Epithelial cell of esophagus (primary cell): Measurements from ENCODE around the gene KIF5A.
A peak's percentile ranks its signal among the peaks of the same experiment; 100 is the strongest.

ENCODE experiments used
- DNase-seq: peaks from one replicate; pipeline ENCODE4 v3.0.0; 2010; ENCODE audit warnings: low read depth
- H3K4me3 ChIP-seq: 2 replicates; pipeline ENCODE4 v1.5.1; 2011; ENCODE audit warnings: mild to moderate bottlenecking, low read length, control low read depth
- CTCF ChIP-seq: IDR thresholded peaks from 2 replicates; pipeline ENCODE4 v1.5.1; 2011; ENCODE audit warnings: low read depth, mild to moderate bottlenecking, low read length, control low read depth, inconsistent platforms; ENCODE audit not compliant: insufficient read depth; ENCODE audit errors: missing control alignments

KIF5A gene

GRCh38 chr12:57632073-57632957 lies 82.5 kb downstream of the KIF5A start:
- TF ChIP-seq CTCF, result no peak
- H3K4me3 ChIP-seq, result peak overlapping the region; percentile 24
- no peak for DNase-seq

DNA sequence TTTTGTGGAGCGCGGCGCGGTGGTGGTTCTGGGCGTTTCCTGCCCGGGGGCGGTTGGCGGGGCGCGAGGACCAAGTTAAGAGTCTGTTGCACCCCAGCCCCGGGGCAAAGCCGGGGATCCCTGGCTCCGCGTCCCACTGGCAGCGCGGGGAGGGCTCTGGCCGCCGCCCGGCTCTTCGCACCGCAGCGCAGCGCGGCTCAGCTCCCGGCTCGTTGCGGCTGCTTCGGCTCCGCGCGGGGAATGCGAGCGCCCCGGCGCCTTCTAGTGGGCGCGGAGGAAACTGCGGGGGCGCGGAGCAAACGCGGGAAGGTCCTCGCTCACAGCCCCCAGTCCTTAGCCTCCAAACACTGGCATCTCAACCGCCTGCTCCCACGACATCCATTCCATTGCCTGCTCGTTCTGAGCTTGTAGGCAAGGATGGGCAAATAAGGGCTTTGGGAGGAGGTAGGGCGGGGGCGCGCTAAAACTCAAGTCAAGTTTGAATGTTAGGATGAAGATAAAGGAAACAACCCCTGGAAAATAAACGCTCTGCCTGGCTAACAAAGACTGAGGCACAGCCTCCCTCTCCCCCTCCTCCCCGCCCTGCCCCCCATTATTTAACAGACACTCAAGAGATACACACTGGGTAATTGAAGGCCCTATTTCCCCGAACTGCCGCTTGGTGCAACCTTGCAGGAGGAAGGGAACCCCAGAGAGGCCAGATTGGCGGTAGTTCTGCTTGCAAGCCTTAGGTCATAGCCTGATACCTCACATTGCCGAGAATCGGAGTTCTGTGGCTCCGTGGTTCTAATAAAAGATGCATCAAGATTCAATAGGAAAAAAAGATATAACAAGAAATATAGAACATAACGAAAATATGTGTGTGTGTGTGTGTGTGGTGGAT lies 83.4 kb downstream of the KIF5A start, which contains the start of gene B4GALNT1:
B4GALNT1 (minus strand) TSS at position 244 of the 883 bp plus-strand sequence. CDS start 1,069 bp downstream, outside the sequence.
- TF ChIP-seq CTCF, result peak; percentile 68
- peak within 1 kb of the TSS; percentile 24 for H3K4me3 ChIP-seq
- DNase-seq, result peak; percentile 60
